ENCODE data around the gene DEXI. TPM values are rescaled to one million over a fixed set of nuclear protein-coding genes. Genes with fewer than 3 reads are reported as not detected.
A peak's percentile ranks its signal among the peaks of the same experiment; 100 is the strongest.

DEXI gene
- total and polyA plus RNA-seq, 9 of the 15 experiments (the other 6 are each of a cell fraction or from before 2014, with no cell fraction given), result 2.9 to 40.1 (median 22.0) TPM

DNA sequence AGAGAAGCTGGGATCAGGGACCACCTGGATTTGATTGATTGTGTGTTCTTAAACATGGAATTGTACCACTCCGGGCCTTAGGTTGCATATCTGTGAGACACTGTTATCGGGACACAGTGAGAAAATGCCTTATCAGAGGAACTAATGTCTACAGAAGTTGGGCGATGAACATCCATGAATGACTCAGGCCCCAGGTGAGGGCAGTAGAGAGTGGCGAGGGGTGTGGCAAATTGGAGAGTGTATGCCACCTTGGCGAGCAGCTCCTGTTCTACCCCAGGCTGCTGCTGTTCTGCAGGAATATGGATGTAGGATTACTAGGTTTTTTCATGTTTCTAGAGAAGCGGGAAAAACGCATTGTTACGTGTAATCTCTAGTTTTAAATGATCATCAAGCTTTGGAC, 40.9 kb upstream of the DEXI start:
- H3K4me3 ChIP-seq, result no peak overlapping the region
- in situ Hi-C loops (cut with MboI), result no loop called here
- H2AFZ ChIP-seq (ENCODE audit: low read depth, low read length), result no peak overlapping the region
- no peaks in the 10 kb centered on the region for H3K27me3 ChIP-seq (ENCODE audit: control insufficient read depth in 2 of 2, insufficient read depth in 2 of 2, low read length in 2 of 2)
- TF ChIP-seq ZBTB11 (CRISPR knock-in tag; IDR thresholded peaks at IDR 0.05), result no peak
- TF ChIP-seq, protein P1, sequence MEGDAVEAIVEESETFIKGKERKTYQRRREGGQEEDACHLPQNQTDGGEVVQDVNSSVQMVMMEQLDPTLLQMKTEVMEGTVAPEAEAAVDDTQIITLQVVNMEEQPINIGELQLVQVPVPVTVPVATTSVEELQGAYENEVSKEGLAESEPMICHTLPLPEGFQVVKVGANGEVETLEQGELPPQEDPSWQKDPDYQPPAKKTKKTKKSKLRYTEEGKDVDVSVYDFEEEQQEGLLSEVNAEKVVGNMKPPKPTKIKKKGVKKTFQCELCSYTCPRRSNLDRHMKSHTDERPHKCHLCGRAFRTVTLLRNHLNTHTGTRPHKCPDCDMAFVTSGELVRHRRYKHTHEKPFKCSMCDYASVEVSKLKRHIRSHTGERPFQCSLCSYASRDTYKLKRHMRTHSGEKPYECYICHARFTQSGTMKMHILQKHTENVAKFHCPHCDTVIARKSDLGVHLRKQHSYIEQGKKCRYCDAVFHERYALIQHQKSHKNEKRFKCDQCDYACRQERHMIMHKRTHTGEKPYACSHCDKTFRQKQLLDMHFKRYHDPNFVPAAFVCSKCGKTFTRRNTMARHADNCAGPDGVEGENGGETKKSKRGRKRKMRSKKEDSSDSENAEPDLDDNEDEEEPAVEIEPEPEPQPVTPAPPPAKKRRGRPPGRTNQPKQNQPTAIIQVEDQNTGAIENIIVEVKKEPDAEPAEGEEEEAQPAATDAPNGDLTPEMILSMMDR (IDR thresholded peaks at IDR 0.05 in 2 of 3, conservative IDR thresholded peaks at IDR 0.05 in 1 of 3; ENCODE audit: insufficient read depth in 2 of 3, low read depth in 1 of 3, low read length in 3 of 3), result peak in 1 of 3 experiments; percentile 20; a peak in 1 of 6 replicates
- no peak for TF ChIP-seq TCF7 (IDR thresholded peaks at IDR 0.05; ENCODE audit: borderline replicate concordance)
- no peak for TF ChIP-seq KAT7 (CRISPR knock-in tag; IDR thresholded peaks at IDR 0.05; ENCODE audit: borderline replicate concordance)
- no peak for TF ChIP-seq ARNT (IDR thresholded peaks at IDR 0.05)
- TF ChIP-seq POLR3G (IDR thresholded peaks at IDR 0.05; ENCODE audit: extremely low read depth, insufficient read length, insufficient replicate concordance), result no peak
- no peak for TF ChIP-seq ESRRB (CRISPR knock-in tag; IDR thresholded peaks at IDR 0.05; ENCODE audit: borderline replicate concordance)
- TF ChIP-seq ZNF586 (CRISPR knock-in tag; conservative IDR thresholded peaks at IDR 0.05), result no peak
- TF ChIP-seq ZNF253 (CRISPR knock-in tag; conservative IDR thresholded peaks at IDR 0.05), result no peak
- peak; percentile 11 to 22; a peak in 1 of 4 replicates for TF ChIP-seq RAD21 (CRISPR knock-in tag; conservative IDR thresholded peaks at IDR 0.05 in 1 of 2, IDR thresholded peaks at IDR 0.05 in 1 of 2)
- TF ChIP-seq SPI1 (IDR thresholded peaks at IDR 0.05; ENCODE audit: borderline replicate concordance, low read depth, low read length), result no peak
- TF ChIP-seq CCAR2 (IDR thresholded peaks at IDR 0.05; ENCODE audit: low read depth, low read length), result no peak
- TF ChIP-seq, protein P2, sequence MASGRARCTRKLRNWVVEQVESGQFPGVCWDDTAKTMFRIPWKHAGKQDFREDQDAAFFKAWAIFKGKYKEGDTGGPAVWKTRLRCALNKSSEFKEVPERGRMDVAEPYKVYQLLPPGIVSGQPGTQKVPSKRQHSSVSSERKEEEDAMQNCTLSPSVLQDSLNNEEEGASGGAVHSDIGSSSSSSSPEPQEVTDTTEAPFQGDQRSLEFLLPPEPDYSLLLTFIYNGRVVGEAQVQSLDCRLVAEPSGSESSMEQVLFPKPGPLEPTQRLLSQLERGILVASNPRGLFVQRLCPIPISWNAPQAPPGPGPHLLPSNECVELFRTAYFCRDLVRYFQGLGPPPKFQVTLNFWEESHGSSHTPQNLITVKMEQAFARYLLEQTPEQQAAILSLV (tag; IDR thresholded peaks at IDR 0.05), result no peak
- no peaks in the 10 kb centered on the region for H3K9me1 ChIP-seq (ENCODE audit: control insufficient read depth, insufficient read depth, low read length)
- peaks cover 59% of the 10 kb centered on the region for H3K36me3 ChIP-seq (ENCODE audit: control insufficient read depth, insufficient read depth, low read length)
- CTCF ChIA-PET (ENCODE audit: low intra/inter-chr PET ratio), result interaction anchor here (1.4 kb wide), 1 partner anchor 12 kb away, joined by 4 read pairs; no protein-coding TSS in a partner anchor
- intact Hi-C loops (cut with micrococcal nuclease), result no loop called here
- H3K9ac ChIP-seq (ENCODE audit: insufficient read depth in 1 of 2, low read depth in 2 of 2, low read length in 2 of 2), result no peak overlapping the region
- POLR2A ChIA-PET, result interaction anchor here (0.6 to 1.9 kb wide), 5 partner anchors 10 to 406 kb away, joined by 3 to 11 read pairs (median 4); partner anchors contain the start of gene SOCS1
- WGBS (ENCODE audit: insufficient coverage, low coverage, missing lambda C conversion rate), result 76% methylated on average over 8 of the region's 8 CpGs
- ATAC-seq (no peak), FAIRE-seq (no peak), DNase-seq (ENCODE audit: extremely low read depth in 1 of 4, low spot score in 3 of 4) (no peak)
- no peaks in the 10 kb centered on the region for H3K9me3 ChIP-seq (replicated peaks; ENCODE audit: control insufficient read depth, insufficient read depth, low read depth, low read length)
- H3K27ac ChIP-seq (ENCODE audit: extremely low read depth, low read depth, low read length), result no peak overlapping the region
- H4K20me1 ChIP-seq (replicated peaks; ENCODE audit: control insufficient read depth, insufficient read depth, low read length), result no peaks in the 10 kb centered on the region
- no peak overlapping the region for H3K4me2 ChIP-seq (ENCODE audit: insufficient read depth, low read length)
- BruUV-seq (replicated peaks), result no TSS peak
- peaks cover 3 to 9% of the 10 kb centered on the region in 2 experiments; a peak in 3 of 5 replicates for H3K4me1 ChIP-seq (replicated peaks in 1 of 2; ENCODE audit: control insufficient read depth in 2 of 2, insufficient read depth in 2 of 2, low read length in 2 of 2)
- H3K79me2 ChIP-seq (ENCODE audit: control insufficient read depth, insufficient read depth, low read length), result no peaks in the 10 kb centered on the region

All from K562 (cell line).